ENCODE results near the gene PABPC1L.

The PABPC1L gene

DNA sequence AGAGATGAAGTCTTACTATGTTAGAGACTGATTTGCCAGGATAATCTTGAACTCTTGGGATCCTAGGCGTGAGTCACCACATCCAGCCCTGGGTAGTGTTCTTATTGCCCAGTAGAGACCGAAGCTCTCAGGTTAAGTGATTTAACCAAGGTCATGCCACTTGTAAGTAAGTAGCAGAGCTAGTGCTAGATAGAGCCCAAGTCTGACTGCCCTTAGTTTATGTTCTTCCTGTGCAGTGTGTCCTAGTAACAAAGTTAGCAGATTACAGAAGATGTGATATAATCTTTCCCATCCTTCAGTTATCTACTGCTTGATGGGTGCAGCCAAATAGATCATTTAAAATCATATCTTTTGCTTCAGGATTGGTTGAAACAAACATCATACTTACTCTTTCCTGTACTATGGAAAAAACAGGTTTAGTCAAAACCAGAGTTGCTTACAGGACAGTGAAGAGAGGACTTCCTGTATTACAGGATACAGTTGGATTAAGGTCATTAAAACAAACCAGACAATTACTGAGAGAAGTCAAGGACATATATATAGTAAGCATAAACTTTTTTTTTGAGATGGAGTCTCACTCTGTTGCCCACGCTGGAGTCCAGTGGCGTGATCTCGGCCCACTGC, 9.5 kb upstream of the PABPC1L start:
- DNase-seq (ENCODE audit: low spot score), result no peak

DNA sequence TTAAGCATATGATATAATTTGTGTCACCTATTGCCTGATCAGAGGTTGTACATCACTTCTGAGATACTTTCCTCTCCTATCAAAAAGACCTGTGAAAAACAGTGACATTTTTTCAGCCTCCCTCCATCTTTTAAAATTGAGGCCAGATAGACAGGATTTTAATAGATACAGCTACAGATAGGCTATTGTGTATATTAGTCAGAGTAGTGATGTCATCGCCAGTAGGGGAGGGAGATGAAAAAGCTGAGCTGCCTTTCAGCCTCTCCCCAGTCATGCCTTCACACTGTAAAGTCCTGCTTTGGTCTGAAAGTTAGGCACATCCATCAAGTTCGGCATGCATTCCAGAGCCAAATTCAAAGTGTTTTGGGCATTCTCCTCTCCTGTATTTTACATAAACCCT, 7.9 kb upstream of the PABPC1L start:
- DNase-seq (ENCODE audit: low spot score), result no peak

DNA sequence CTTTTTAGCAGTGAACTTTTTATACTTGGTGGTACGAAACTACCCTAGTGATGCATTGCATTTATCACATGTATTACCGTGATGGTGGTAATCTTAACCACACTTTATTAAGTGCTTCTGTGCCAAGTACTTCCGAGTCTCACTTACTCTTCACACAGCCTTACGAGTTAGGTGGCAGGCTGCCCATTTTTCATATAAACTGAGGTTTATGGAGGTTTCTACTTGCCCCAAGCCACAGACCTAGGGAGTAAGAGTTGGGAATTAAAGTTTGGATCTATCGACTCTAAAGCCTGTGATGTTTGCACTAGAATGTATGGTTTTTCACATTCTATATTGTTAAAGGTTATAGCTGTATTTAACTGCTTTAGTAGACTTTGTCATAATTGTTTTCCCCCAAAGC, 5.5 kb upstream of the PABPC1L start:
- no peak for DNase-seq (ENCODE audit: low spot score)

DNA sequence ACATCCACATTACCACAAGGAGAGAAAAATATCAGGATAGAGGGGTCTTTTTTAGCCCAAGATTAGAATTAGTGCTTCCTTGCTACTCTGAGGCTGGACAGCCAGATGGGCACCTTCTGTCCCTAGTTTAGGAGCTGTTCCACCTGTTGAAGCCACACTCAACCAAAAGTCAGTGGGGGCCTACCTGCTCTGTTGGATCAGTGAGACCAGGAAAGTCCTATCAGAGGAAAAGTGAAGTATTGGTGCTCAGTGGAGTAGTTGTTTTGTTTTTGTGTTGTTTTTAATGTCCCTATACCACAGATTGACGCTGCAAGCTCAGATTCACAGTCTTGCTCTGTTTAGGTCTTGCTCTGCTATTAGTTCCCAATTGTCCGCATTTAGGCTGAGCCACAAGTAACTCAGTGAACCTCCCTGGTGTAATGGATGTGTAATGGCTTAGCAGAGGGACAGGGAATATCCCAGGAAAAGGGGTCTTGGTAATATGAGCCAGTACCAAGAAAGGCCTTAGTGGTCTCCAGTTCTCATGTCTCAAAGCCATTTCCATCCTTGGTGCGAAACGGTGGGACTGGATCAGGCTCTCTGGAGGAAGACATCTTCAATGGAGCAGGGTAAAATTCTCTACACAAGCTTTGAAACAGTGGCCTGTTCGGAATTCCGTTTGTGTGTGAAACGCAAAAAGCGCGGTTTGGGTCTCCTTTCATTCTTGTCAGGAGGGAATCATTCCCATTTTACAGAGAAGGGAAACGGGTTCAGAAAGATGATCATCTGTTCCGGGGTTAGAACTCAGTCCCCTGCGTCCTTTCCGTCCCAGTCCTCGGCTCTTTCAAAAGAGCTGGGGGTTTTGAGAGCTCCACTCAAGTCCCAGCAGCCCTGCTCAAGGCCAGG, 631 bp upstream of the PABPC1L start:
- no peak for DNase-seq (ENCODE audit: low spot score)

DNA sequence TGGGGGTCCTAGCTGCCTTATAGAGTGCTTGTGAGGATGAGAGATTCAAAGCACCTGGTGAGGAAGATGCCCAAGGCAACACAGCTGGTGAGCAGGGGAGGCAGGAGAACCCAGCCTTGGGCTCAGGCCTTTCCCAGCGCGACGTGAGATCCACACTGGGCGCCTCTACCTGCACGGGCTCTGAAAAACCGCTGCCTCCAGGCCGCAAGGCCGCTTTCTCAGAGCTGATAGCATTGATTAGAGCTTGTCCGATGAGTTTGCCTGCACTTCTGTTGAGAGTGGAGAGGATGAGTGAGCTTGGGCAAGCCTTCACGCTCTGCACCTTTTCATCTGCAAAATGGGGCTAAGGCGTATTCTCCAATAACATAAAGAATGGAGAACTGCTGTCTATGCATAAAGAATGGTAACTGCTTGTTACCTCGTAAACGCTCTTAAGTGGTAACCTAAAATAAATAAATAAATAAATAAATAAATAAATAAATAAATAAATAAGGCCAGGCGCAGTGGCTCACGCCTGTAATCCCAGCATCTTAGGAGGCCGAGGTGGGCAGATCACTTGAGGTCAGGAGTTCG, 916 bp downstream of the PABPC1L start:
- no peak for DNase-seq (ENCODE audit: low spot score)

DNA sequence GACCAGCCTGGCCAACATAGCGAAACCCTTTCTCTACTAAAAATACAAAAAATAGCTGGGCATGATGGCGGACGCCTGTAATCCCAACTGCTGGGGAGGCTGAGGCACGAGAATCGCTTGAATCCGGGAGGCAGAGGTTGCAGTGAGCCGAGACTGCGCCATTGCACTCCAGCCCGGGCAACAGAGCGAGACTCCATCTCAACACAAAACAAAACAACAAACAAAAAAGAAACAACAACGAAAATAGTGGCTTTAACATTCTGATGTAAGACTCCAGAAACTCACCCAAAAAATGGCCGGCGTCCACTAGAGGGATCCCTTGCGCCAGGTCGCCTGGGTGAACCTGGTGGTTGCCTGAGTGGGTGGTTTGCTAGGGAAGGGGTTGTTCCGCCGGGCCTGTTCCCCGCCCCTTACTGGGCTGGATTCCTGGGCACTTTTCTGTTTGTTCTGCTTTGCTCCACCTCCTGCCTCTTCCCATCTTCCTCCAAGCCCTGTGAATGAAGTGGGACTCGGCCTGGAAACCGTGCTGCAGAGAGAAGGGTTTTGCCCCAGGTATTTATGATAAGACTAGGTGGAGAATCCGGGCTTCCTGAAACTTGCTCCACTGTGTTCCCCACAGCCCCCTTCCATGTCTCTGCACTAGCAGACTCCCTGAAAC, 1.5 kb downstream of the PABPC1L start:
- peak; percentile 69 for DNase-seq (ENCODE audit: low spot score)

DNA sequence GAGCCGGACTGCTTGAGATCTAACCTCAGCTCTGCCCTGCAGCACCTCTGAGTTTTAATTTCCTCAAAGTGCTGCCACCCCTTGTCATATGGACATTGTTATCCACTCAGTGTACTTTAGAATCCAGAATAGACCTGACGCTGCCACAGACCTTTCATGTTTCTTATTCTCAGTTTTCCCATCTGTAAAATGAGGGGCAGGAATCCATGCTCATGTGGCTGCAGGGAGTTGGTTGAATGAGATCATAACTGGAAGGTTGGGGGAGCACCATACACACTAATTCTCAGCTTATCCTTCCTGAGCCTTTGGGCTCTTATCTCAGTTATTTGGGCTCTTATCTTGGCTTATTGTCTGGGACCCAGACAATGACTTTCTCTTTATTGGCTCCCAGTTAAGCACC, 2.3 kb downstream of the PABPC1L start:
- DNase-seq (ENCODE audit: low spot score), result no peak

DNA sequence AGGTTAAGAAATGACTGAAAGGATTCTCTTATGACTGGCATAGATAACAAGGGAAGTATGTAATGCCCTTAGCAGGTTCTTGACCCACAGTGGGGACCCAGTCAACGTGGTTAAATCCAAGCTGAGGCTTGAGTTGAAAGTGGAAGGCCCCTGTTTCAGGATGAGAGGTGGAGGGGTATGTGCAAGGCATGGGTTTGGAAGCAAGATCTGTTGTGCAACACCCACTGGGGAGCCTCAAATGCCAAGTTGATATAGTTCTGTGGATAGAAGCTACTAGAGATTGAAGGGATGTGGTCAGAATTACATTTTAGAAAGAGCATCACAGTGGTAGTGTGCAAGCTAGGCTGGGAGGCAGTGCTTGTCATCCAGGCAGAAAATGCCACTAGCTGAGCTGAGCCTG, 5.1 kb downstream of the PABPC1L start:
- no peak for DNase-seq (ENCODE audit: low spot score)

DNA sequence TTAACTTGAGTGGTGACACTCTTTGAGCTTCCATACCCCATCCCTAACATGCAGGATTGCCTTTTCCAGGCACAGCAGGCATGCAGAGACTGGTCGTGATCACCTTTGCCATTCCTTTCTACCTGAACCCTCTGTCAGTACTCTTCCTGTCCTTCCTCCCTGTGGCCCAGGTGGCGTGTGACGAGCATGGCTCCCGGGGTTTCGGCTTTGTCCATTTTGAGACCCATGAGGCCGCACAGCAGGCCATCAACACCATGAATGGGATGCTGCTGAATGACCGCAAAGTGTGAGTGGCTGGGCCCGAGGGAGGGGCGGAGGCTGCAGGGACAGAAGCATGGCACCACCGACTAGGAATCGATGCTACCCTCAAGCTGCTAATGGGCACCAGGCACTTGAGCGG, 6.7 kb downstream of the PABPC1L start:
- no peak for DNase-seq (ENCODE audit: low spot score)

DNA sequence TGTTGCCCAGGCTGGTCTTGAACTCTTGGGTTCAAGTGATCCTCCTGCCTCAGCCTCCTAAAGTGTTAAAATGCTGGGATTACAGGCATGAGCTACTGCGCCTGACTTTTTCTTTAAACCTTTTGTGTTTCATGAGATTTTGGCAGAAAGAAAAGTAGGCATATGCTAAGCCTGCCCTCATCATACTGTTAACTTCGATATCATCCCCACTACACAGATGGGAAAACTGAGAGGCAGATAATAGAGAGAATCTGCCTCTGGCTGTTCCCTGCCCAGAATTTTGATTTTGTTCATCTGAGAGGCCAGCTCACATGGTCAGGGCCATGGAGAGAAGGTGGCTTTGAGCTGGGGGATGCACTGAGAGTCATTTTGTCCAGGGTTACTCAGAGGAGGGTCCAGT, 7.5 kb downstream of the PABPC1L start:
- DNase-seq (ENCODE audit: low spot score), result no peak

DNA sequence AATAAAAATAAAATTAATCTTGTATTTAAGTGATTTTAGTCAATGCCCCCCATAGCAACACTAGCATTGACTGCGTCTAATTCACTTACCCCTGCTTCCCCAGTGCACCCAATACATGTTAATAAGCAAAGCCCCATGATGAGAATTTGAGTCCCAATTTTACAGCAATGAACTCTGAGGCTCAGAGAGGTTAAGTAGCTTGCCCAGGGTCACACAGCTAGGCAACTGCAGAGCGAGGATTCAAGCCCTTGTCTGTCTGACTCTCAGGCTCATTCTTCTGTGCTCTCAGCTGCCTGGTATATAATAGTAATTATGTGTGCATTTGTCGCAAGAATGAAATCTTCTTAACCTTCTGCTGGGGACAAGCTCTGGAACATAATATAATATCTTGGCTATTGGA, 8.5 kb downstream of the PABPC1L start:
- DNase-seq (ENCODE audit: low spot score), result no peak

DNA sequence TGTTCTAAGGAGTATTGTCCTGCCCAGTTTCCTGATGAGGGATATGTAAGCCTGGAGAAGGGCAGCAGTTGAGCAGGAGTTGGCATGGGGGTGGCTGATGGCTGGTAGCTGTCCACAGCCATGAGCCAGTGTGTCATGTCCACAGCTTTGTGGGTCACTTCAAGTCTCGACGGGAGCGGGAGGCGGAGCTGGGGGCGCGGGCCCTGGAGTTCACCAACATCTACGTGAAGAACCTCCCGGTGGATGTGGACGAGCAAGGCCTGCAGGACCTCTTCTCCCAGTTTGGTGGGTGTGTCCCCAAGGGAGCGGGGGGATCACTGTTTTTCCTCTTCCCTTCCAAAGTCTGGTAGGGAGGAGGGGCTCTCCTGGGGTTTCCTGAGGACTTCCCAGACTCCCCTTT, 8.9 kb downstream of the PABPC1L start:
- DNase-seq (ENCODE audit: low spot score), result no peak

DNA sequence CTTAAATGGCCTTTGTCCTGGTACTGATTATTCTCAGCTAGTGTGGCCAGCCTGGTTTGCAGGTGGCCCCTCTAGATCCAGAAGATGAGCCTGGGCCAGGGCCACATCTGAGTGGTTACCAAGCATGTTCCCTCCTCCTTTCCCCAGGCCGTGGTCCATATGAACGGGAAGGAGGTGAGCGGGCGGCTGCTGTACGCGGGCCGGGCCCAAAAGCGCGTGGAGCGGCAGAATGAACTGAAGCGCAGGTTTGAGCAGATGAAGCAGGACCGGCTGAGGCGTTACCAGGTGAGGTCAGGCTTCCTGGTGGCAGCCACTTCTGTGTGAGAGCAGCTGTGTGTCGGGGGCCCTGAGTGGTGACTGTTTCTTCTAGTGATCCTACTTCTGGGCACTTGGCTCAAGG, 11.6 kb downstream of the PABPC1L start:
- DNase-seq (ENCODE audit: low spot score), result no peak

DNA sequence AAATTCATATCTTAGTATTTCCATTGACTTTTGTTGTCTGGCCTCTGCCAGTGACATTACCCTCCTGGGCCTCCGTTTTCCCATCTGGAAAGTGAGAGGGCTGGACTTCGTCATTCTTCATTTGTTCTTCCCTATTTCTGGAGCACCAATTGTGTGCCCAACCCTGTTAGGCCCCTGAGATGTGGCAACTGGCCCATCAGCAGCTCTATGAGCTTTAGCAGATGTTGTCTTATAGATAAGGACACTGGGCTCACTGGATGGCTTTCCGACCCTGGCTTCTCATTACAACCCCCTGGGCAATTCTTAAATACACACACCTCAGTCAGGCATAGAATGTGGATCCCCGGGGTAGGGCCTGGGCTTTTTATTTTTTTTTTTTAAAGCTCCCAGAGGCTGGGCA, 14.7 kb downstream of the PABPC1L start:
- no peak for DNase-seq (ENCODE audit: low spot score)

DNA sequence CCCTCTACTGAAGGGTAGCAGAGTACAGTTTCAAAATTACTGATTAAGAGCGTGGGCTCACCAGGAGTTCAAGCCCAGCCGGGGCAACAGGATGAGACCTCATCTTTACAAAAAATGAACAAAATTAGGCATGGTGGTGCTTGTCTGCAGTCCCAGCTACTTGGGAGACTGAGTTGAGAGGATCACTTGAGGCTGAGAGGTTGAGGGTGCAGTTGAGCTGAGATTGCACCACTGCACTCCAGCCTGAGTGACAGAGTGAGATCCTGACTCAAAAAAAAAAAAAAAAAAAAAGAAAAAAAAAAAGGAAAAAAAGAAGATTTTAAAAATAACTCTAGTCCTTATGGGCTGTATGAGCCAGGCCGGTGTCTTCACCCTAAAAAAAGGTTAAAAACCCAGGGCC, 18.7 kb downstream of the PABPC1L start:
- no peak for DNase-seq (ENCODE audit: low spot score)

DNA sequence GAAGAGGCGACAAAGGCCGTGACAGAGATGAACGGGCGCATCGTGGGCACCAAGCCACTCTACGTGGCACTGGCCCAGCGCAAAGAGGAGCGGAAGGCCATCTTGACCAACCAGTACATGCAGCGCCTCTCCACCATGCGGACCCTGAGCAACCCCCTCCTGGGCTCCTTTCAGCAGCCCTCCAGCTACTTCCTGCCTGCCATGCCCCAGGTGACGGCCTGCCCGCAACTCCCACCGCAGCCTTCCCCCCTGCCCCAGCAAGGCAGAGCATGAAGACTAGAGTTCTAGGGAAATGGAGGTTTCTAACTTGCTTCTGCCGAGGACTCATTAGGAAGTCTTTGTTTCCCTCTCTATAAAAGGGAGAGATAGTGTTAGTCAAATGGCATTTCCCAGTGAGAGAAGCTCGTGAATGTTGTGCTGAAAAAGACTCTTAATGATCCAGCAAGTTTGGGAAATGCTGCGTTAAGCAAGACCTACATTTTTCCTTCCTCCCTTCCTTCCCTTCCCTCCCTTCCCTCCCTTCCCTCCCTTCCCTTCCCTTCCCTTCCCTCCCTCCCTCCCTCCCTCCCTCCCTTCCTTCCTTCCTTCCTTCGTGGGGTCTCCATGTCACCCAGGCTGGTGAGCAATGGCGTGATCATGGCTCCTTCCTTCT, 20.8 kb downstream of the PABPC1L start:
- no peak for DNase-seq (ENCODE audit: low spot score)

DNA sequence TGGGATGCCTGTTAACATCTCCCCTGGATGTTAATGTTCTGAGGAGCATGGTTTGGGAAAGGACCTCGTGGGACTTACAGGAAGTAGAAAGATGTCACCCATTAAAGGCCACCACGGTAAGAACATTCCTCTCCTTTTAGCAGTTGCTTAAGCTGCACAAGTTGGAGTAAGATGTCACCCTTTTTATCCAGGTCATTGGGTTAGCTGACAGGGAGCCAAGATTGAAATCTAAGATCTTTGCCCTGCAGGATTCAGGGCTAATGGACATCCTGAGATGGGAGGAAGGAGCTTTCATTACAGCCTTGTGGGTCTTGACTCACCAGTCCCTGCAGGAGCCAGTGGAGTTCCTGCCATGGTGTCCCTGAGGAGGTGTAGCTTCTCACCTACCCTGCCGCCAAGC, 22.1 kb downstream of the PABPC1L start:
- DNase-seq (ENCODE audit: low spot score), result no peak

DNA sequence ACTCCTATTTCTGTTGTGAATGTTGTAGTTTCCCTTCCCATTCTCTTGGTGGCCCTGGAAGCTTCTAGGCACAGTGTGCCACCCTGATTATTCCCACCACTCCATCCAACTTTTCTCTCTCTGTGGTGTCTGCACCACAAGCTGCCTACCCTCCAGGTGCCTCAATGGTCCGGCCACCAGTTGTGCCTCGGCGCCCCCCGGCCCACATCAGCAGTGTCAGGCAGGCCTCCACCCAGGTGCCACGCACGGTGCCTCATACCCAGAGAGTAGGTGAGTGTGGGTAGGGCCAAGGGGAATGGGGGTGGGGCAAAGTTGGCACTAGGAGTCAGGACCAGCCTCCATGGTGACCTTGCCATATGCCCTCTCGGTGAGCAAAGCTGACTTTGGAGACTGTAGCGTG, 23.1 kb downstream of the PABPC1L start:
- DNase-seq (ENCODE audit: low spot score), result no peak

DNA sequence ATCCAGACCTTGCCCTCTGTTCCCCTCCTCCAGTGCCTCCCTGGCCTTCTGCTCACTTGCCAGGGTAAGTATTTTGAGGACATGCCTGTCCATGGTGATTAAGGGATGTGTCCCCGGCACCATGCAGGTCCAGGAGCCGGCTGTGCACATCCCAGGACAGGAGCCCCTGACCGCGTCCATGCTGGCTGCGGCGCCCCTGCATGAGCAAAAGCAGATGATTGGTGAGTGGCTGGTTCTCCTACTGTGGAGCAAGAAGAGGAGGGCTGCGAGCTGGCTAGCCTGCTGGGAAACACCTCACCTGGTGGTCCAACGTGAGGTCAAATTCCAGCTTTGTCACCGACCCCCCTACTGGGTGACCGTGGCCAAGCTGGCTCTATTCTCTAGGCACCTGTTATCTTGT, 26.6 kb downstream of the PABPC1L start:
- DNase-seq (ENCODE audit: low spot score), result no peak

DNA sequence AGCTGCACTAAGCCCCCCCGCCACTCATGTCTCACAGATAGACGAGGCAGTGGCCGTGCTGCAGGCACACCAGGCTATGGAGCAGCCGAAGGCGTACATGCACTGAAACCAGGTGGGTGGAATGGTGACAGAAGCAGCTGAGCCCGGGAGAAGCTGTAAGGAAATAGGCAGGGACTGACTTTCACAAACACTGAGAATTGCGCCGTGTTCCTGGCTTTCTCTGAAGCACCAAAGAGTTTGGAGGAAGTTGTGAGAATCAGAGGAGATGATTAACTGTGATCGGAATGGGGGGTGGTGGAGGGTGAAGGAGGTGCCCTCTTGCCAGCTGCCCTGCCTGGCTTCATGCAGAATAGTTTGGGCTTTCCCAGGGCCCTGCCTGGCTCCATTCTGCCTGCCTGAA, 28.8 kb downstream of the PABPC1L start:
- no peak for DNase-seq (ENCODE audit: low spot score)

DNA sequence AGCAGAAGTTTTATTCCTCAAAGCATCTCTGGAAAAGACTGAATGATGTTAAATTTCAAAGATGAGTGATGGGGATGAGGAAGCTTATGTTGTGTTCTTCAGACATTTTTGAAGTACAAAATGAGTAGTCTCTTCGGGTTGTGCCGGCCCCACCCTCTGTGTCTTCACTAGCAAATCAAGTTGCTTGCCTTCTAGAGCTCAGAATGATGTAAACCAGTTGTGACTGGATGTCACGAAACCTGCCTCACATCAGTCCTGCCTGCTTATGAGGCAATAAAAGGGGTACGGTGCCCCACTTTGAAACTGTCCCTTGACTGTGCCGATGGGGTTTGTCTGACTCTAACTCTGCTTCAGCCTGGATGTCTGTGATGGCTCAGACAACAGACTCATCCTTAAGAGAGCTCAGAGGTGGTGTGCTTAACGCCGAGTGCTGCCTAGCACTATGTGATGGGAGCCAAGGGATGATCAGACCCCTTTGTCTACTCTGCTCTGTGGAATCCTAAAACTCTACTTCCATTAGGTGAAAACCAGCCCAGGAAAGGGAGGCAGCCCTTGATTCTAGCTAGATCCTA, 31.3 kb downstream of the PABPC1L start:
- DNase-seq (ENCODE audit: low spot score), result no peak

Measured in germinal center (tissue), 1 donor.